Vagina (tissue), 2 donors: ENCODE data around the gene CTNNBL1.

ENCODE experiments used
- POLR2A ChIP-seq, 2 donors: fragments of 450-650 bp; IDR thresholded peaks; one replicate each; pipeline ENCODE4 v1.6.1; 2017; ENCODE audit warnings: antibody characterized with exemption in 2 of 2, mild to moderate bottlenecking in 2 of 2, moderate library complexity in 2 of 2
- POLR2AphosphoS5 ChIP-seq, 2 donors: sonication (generic); formaldehyde crosslinking; IDR thresholded peaks; one replicate each; pipeline ENCODE4 v1.9.0; 2017; ENCODE audit warnings: antibody characterized with exemption in 2 of 2, mild to moderate bottlenecking in 2 of 2, low read depth in 1 of 2; ENCODE audit not compliant: insufficient read depth in 1 of 2
- TF ChIP-seq, protein P1 (sequence below), 3 experiments: fragments of 450-650 bp in 2 of 3; fragments of 200-600 bp in 1 of 3; sonication (generic) in 1 of 3; IDR thresholded peaks; one replicate each; pipeline ENCODE4 v1.5.1; 2017 to 2019; ENCODE audit warnings: antibody characterized with exemption in 3 of 3, mild to moderate bottlenecking in 2 of 3, moderate library complexity in 2 of 3

DNA sequence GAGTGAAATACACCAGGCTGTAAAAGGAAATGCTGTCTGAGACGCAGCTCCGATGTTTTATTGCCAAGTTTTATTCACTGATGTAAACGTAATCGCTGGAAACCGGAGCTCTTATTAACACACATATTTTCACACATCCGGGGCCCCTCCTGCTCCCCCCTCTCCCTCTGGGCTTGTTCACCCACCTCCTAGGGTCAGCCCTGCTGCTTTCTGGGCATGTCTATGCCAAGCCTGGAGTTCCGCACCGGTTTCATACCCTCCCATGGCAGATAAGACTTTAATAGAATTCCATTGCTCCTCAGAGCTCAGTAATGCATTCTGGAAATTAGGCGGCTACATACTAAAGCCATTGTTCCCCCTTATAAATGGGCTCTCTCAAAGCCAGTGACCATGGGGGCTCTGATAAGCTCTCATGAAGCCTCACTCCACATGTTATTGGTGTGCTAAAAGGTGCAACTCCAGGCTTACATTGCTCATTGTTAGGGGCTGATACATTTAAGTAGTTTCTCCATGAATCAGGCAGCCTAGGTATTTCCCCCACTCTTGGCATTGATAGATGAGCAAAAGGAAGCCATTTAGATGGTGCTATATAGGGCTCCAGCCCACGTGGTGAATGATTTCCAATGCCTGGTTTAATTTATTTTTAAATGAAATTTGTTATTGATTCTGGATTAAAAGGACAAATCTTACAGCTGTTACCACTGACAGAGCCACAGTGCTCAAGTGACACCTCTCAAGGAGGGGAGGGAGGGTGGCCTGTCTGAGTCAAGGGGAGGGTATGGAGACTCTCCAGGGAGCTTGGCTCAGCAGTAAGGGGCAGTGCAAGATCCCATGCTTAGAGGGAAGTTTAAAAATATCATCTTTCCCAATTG lies 204.6 kb downstream of the CTNNBL1 start:
- no peak for TF ChIP-seq POLR2AphosphoS5 (IDR thresholded peaks at IDR 0.05; ENCODE audit: insufficient read depth in 1 of 2, low read depth in 1 of 2)
- TF ChIP-seq, protein P1, sequence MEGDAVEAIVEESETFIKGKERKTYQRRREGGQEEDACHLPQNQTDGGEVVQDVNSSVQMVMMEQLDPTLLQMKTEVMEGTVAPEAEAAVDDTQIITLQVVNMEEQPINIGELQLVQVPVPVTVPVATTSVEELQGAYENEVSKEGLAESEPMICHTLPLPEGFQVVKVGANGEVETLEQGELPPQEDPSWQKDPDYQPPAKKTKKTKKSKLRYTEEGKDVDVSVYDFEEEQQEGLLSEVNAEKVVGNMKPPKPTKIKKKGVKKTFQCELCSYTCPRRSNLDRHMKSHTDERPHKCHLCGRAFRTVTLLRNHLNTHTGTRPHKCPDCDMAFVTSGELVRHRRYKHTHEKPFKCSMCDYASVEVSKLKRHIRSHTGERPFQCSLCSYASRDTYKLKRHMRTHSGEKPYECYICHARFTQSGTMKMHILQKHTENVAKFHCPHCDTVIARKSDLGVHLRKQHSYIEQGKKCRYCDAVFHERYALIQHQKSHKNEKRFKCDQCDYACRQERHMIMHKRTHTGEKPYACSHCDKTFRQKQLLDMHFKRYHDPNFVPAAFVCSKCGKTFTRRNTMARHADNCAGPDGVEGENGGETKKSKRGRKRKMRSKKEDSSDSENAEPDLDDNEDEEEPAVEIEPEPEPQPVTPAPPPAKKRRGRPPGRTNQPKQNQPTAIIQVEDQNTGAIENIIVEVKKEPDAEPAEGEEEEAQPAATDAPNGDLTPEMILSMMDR (IDR thresholded peaks at IDR 0.05), result no peak
- no peak for TF ChIP-seq POLR2A (IDR thresholded peaks at IDR 0.05)
